HG02763 (cell line): ENCODE results near the gene FPR2.

ENCODE experiments used
- ATAC-seq: cut with Tn5 transposase; IDR thresholded peaks from one replicate; pipeline ENCODE4 v1.9.1; 2021; ENCODE audit warnings: mild to moderate bottlenecking, moderate library complexity; ENCODE audit not compliant: unreplicated experiment

Gene FPR2

GRCh38 chr19:51781999-51782398 is 21.0 kb downstream of the FPR2 start:
- ATAC-seq, result no peak

- no peak for ATAC-seq
Observed at GRCh38 chr19:51783372-51783771, 22.4 kb downstream of the FPR2 start.

DNA sequence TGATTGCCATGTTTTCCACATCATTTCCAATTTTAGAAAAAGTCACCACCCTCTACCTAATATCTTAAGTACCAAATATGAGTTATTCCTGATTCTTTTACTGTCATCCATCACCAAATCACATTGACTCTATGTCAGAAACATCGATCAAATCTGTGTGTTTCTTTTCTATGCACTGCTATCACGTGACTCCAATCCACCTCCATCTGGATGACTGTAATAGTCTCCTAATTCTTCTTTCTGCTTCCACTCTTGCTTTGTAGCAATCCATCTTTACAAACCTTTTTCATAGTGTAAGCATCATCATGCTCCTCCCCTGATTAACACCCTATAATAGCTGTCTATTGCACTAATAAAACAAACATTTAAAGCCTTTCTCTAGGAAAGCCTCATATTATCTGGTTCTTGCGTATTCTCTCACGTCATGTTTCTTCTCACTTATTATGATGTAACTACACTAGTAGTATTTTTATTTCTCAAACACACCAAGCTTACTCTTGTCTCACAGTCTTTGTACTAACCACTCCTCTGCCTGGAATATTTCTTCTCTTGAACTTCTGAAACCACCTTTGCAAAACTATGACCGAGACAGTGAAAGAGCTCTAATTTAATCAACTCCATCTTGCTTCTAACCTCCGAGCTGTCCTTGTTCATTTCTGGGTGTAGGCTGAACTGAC is 23.3 kb downstream of the FPR2 start:
- ATAC-seq, result no peak

DNA sequence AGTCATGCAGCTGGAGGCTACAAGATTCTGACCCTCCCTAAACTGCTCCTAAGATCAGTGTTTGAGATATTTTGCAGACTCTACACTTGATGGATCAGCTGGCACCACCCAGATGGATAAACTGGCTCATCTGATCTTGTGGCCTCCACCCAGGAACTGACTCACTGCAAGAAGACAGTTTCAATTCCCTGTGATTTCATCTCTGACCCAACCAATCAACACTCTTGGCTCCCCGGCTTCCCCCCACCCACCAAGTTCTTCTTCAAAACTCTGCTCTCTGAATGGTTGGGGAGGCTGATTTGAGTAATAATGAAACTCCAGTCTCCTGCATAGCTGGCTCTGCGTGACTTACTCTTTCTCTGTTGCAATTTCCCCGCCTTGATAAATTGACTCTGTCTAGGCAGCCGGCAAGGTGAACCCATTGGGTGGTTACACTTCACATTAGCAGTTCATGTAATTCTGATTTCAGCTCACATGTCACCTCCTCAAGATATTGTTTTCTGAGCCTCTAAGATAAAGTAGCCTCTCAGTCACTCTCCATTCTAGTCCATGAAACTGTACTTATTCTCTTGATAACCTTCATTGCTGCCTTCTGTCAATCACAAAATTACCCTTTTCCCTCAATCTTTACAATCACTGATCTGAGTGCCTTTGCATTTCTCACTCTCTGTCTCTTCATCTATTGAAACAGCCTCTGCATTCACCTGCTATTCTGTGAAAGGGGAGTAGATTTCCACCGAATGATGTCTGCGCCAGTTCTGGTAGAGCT is 24.1 kb downstream of the FPR2 start:
- no peak for ATAC-seq

GRCh38 chr19:51786646-51787494 is 25.9 kb downstream of the FPR2 start:
- ATAC-seq, result no peak

GRCh38 chr19:51788029-51788428 is 27.0 kb downstream of the FPR2 start:
- no peak for ATAC-seq

DNA sequence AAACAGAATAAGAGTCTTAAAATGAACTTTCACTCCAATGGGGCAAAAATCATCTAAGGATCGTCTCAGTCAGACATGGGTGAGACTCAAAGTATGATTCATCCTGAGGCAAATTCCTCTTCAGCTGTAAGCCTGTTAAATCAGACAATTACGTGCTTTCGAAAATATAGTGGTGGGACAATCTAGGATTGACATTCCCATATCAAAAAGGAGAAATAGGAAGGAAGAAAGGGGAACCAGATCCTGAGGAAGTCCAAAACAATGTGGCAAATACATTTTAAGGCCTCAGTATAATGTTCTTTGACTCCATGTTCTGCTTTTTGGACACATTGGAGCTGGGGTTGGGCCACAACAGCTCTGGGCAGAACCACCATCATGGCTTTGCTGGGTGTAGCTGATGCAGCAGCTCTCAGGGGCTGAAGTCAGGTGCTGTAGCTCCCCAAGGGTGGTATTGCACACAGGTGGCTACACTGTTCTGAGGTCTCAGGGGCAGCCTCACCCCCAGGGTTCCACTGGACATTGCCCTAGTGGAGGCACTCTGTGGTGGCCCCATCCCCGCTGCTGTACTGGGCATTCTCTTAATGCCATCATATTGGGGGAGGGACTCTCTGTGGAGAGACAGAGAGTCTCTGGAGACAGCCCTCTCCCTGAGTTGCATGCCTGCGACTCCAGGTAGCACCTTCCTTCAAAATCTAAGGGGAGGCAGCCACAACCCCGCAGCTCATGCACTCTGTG is 28.2 kb downstream of the FPR2 start:
- no peak for ATAC-seq

DNA sequence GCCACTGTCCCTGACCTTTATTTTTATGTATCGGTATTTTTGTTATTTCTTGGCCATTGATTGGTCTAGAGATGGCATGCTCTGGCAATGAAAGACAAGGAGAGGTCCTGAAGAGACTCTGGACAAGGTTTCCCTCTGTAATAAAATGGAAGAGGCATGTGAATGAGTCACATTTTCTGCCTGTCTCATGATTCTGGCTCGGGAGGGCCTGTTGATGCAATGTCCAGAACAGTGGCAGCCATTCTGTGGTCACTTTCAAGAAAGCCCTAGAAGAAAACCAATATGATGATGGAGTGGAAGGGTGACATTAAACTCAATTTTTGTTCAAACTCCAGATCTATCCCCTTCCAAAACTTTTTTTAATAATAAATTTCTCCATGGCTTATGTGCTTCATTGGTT is 32.0 kb downstream of the FPR2 start:
- no peak for ATAC-seq

- ATAC-seq, result no peak
Observed at GRCh38 chr19:51793994-51794393, 33.0 kb downstream of the FPR2 start.

DNA sequence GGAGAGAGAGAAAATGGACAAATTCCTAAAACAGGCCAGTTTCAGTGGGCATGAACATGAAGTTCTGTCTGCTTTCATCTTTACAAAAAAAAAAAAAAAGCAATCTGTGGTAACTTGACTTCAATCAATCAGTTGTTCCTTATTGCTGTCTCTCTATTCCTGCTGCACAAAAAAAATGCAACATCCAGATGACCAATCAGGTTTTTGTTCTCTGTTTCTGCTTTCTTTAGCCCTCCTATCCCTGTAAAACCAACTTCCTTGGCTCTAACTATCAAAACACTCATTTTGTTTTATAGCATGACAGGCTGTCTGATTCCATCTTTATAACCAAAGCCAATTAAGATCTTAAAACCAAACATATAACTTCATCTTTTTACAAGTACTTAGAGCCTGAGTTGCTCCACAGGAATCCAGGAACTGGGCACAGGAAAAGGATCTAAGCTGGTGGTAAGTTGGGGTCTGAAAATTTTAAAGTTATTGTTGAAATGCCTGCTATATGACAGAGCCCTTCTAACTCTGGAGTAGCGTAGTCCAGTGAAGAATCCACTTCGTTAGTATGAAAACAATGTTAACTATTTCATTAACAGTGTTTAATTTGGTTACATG is 34.0 kb downstream of the FPR2 start, which contains the start of gene FPR3:
FPR3 (plus strand) TSS at position 273 of the 606 bp plus-strand sequence. CDS start 28,592 bp downstream, outside the sequence.
- ATAC-seq, result no peak

- no peak for ATAC-seq
Observed at GRCh38 chr19:51796195-51796679, 35.3 kb downstream of the FPR2 start.

- ATAC-seq, result no peak
Observed at GRCh38 chr19:51797480-51797879, 36.5 kb downstream of the FPR2 start.

DNA sequence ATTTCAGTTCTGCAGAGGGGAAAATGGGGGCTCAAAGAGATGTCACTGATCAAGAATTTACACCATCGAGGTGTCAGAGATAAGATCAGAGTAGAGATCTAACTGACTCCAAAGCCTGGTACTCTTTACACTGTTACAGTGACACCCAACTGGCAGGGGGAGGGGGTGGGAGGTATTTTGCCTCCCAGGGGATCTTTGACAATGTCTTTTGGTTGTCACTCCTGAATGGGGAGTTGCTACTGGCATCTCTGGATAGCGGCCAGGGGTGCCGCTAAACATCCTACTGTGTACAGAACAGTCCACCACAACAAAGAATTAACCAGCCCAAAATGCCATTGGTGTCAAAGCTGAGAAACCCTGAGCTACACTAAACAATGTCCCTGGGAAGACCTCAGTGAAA is 37.1 kb downstream of the FPR2 start:
- ATAC-seq, result no peak

- ATAC-seq, result no peak
Observed at GRCh38 chr19:51799034-51799773, 38.2 kb downstream of the FPR2 start.

DNA sequence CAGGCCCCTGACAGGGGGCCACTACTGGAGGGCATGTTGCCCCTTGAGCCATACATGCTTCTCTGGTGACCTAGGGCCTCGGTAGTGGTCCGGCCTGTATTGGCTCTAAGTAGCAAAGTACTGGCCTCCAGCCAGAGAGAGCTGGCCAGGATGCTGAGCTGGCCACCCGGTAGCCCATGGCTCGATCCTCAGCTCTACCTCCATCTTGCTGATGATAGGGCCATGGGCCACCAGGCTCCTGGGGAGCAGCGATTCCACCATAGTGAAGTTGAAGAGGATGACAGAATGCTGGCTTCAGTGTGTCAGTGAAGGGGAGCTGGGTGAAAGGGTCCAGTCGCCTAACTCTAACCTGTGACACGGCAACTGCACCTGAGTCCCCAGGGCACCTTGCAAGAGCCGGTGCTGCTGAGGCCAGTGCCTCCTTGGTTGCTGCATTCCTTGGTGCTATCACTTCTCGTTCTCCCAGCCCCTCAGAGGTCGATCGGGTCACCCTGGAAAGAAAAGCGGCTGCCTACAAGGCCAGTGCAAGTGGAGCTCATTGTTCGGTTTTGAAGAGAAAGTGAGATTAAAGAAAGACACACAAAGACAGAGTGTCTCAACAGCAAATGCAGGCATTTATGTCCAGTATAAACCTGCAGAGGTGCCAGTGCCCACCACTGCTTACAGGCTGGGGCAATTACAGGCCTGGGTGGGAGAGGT is 38.9 kb downstream of the FPR2 start:
- no peak for ATAC-seq

- no peak for ATAC-seq
Observed at GRCh38 chr19:51800473-51801244, 39.7 kb downstream of the FPR2 start.

GRCh38 chr19:51802775-51803174 is 41.8 kb downstream of the FPR2 start:
- no peak for ATAC-seq

GRCh38 chr19:51803519-51803918 is 42.5 kb downstream of the FPR2 start:
- ATAC-seq, result no peak
